HFFc6 (cell line): Measurements from ENCODE around the gene GAREM1. TPM values are rescaled to one million over a fixed set of nuclear protein-coding genes. Genes with fewer than 3 reads are reported as not detected.

Experiments
- DNase-seq: peaks from one replicate; pipeline ENCODE4 v3.0.0-alpha.2; 2018
- H3K27ac Mint-ChIP-seq: 2 replicates; pipeline ENCODE4 v1.8.0; 2020; ENCODE audit warnings: mild to moderate bottlenecking, mixed read lengths
- H3K27me3 Mint-ChIP-seq: 2 replicates; pipeline ENCODE4 v1.8.0; 2021; ENCODE audit warnings: mild to moderate bottlenecking, moderate library complexity, mixed read lengths; ENCODE audit not compliant: insufficient read depth
- H3K36me3 Mint-ChIP-seq: 2 replicates; pipeline ENCODE4 v1.8.0; 2021; ENCODE audit warnings: low read depth, mixed read lengths
- H3K4me1 Mint-ChIP-seq: 2 replicates; pipeline ENCODE4 v1.8.0; 2020; ENCODE audit warnings: low read depth, mixed read lengths
- H3K4me3 Mint-ChIP-seq: 2 replicates; pipeline ENCODE4 v1.8.0; 2020; ENCODE audit warnings: mild to moderate bottlenecking, moderate library complexity, mixed read lengths
- H3K9me3 Mint-ChIP-seq: 2 replicates; pipeline ENCODE4 v1.8.0; 2020; ENCODE audit warnings: mild to moderate bottlenecking, mixed read lengths
- total RNA-seq, 6 experiments: library from RNA; stranded (reverse); fragmentation: NEBNext Ultra II Directional; extraction: Animal tissue kit (Norgen Biotek cat#: 25700); gene quantifications; 2 replicates in 1 of 6; 3 replicates in 5 of 6; pipeline ENCODE4 v1.2.3, GENCODE V29; 2021
- TF ChIP-seq, protein P1 (sequence below): fragments of 200-600 bp; sonication (generic); IDR thresholded peaks from 2 replicates; pipeline ENCODE4 v1.5.0; 2021; ENCODE audit warnings: antibody characterized with exemption, mild to moderate bottlenecking

Gene GAREM1
- total RNA-seq, 6 experiments from 2014 or later: 0.03 to 0.31 (median 0.08) TPM

DNA sequence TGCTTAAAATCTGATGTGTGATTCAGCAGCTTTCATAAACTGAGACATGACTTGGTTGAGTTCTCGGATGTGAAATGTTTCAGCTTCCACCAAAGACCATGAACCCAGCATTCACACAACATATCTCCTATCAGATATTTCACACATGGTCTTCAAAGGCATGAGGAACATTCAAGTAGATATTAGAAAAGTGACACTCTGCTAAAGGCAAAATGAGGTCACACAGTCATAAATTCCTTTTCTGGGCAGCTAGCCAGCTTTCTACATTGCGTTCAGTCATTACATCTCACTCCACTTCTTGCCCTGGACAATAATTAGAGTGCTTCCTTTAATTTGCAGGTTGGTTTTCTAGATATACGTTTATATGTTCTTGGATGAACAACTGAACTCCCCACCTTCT lies 96.7 kb downstream of the GAREM1 start:
- Mint-ChIP-seq H3K4me1 (no peaks in the 10 kb centered on the region), H3K27me3 (peaks cover 1% of the 10 kb centered on the region; the same call in 1 of the 2 replicates), H3K9me3 (peaks cover 9% of the 10 kb centered on the region; the same call in 1 of the 2 replicates), H3K36me3 (no peaks in the 10 kb centered on the region), H3K4me3 (no peak overlapping the region), H3K27ac (no peak overlapping the region)
- DNase-seq: no peak
- TF ChIP-seq, protein P1, sequence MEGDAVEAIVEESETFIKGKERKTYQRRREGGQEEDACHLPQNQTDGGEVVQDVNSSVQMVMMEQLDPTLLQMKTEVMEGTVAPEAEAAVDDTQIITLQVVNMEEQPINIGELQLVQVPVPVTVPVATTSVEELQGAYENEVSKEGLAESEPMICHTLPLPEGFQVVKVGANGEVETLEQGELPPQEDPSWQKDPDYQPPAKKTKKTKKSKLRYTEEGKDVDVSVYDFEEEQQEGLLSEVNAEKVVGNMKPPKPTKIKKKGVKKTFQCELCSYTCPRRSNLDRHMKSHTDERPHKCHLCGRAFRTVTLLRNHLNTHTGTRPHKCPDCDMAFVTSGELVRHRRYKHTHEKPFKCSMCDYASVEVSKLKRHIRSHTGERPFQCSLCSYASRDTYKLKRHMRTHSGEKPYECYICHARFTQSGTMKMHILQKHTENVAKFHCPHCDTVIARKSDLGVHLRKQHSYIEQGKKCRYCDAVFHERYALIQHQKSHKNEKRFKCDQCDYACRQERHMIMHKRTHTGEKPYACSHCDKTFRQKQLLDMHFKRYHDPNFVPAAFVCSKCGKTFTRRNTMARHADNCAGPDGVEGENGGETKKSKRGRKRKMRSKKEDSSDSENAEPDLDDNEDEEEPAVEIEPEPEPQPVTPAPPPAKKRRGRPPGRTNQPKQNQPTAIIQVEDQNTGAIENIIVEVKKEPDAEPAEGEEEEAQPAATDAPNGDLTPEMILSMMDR: no peak

DNA sequence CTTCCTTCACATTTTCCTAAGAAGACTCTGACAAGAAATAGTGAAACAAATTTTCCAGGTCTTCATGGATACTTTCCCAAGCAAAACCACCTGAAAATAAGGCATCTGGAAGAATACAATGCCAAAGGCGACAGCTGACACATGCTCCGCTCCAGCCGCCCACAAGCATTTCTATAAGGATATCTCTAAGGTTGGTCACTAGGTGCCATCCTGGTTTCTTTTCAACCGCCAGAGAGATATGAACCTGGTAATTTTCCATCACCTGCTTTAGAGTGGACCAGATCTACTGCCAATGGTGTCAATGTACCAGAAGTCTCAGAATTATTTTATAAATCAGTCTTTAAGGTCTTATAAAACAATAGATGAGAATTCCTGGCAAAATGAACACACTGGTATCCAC lies 97.2 kb downstream of the GAREM1 start:
- no peak for DNase-seq
- Mint-ChIP-seq H3K27me3 (peaks cover 1% of the 10 kb centered on the region; the same call in 1 of the 2 replicates), H3K27ac (no peak overlapping the region), H3K36me3 (no peaks in the 10 kb centered on the region), H3K4me1 (no peaks in the 10 kb centered on the region), H3K9me3 (peaks cover 9% of the 10 kb centered on the region; the same call in 1 of the 2 replicates), H3K4me3 (no peak overlapping the region)
- TF ChIP-seq, protein P1: no peak

DNA sequence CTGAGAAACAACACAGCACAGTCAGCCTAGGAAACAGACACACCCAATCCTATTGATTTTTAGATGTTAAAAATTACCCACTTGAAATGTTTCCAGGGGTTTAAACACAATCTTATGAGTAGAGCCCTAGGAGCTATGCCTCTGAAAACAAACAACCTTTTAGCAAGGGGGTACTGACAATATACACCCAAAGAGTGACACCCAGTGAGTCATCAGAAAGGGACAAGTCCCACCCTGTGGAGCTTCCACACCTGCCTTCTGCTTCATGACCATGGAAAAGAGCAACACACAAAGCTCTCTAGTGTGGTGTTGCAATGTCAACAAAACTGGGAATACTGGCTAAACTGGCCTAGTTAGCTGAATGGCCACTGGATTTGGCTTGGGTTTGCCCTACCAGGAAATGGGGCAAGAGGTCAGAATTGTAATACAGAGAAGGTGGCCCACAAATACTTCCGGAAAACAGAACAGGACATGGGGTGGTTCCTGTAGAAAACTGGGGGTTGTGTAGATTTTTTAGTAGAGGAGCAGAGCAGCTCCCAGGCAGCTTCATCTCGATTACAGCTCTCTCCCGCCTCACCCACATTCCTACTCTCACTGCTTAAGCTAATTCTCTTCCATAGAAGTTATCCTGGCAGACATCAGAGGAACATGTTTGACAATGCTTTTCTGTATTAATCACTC lies 98.2 kb downstream of the GAREM1 start:
- Mint-ChIP-seq H3K27me3 (peaks cover 1% of the 10 kb centered on the region; the same call in 1 of the 2 replicates), H3K36me3 (no peaks in the 10 kb centered on the region), H3K4me3 (no peak overlapping the region), H3K9me3 (peaks cover 9% of the 10 kb centered on the region; the same call in 1 of the 2 replicates), H3K4me1 (no peaks in the 10 kb centered on the region), H3K27ac (no peak overlapping the region)
- DNase-seq: no peak
- TF ChIP-seq, protein P1: no peak

DNA sequence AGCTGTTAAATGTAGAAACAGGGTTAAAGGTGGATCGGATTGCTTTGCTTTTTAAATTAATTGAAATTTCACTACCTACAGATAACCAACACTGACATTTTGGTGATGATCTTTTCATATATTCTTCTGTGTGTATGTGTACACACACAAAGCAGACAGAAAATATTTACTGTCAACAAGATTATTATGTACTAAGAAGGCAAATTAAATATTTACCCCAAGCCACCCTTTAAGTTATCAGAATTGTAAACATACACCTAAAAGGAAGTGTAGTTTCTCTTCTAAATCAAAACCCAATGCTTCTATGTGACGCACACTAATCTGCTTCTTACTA lies 98.7 kb downstream of the GAREM1 start:
- no peak for DNase-seq
- Mint-ChIP-seq H3K36me3 (no peaks in the 10 kb centered on the region), H3K27ac (no peak overlapping the region), H3K27me3 (peaks cover 1% of the 10 kb centered on the region; the same call in 1 of the 2 replicates), H3K4me3 (no peak overlapping the region), H3K4me1 (no peaks in the 10 kb centered on the region), H3K9me3 (peaks cover 9% of the 10 kb centered on the region; the same call in 1 of the 2 replicates)
- TF ChIP-seq, protein P1: no peak

DNA sequence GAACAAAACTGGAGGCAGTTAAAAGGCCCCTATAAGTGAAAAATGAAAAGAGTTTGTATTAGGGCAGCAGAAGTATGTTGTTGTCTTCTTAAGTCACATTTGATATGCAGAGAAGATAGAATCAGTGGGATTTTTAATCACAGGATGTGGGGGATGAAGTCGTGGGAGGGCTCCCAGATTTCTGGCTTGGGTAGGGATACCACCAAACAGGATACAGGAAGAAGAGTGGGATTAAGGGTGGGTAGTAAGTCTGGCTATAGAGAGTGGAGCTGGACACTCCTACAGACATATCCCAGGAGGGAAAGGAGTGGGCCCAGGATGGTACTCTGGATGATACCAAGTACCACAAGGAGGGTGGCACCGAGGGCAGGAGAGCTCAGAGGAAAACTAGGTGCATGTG lies 99.3 kb downstream of the GAREM1 start:
- Mint-ChIP-seq H3K27me3 (peaks cover 1% of the 10 kb centered on the region; the same call in 1 of the 2 replicates), H3K36me3 (no peaks in the 10 kb centered on the region), H3K27ac (no peak overlapping the region), H3K4me3 (no peak overlapping the region), H3K4me1 (no peaks in the 10 kb centered on the region), H3K9me3 (peaks cover 9% of the 10 kb centered on the region; the same call in 1 of the 2 replicates)
- no peak for DNase-seq
- TF ChIP-seq, protein P1: no peak
